Measurements from ENCODE around the gene CDCP2.
"Not testable (repeated sequence)": the region's sequence is repeated elsewhere in the genome, so short reads cannot be mapped to it uniquely, and the experiment has no call there.

Gene CDCP2

GRCh38 chr1:54114001-54114400 lies 38.8 kb downstream of the CDCP2 start:
- no peak for DNase-seq

GRCh38 chr1:54112705-54113368 lies 40.0 kb downstream of the CDCP2 start:
- no peak for DNase-seq

- no peak for DNase-seq
Observed at GRCh38 chr1:54112027-54112426, 40.8 kb downstream of the CDCP2 start.

- DNase-seq = no peak
Observed at GRCh38 chr1:54111624-54112023, 41.2 kb downstream of the CDCP2 start.

- no peak for DNase-seq
Observed at GRCh38 chr1:54110996-54111395, 41.8 kb downstream of the CDCP2 start.

- no peak for DNase-seq
Observed at GRCh38 chr1:54109129-54110090, 43.4 kb downstream of the CDCP2 start.

GRCh38 chr1:54108156-54108555 lies 44.6 kb downstream of the CDCP2 start:
- DNase-seq = no peak

- peak in 1 of 3 experiments; percentile 5 for DNase-seq
Observed at GRCh38 chr1:54107131-54107530, 45.7 kb downstream of the CDCP2 start.

GRCh38 chr1:54105736-54106269 lies 47.0 kb downstream of the CDCP2 start:
- no peak for DNase-seq

- DNase-seq = no peak
Observed at GRCh38 chr1:54105080-54105479, 47.7 kb downstream of the CDCP2 start.

GRCh38 chr1:54104613-54105012 lies 48.2 kb downstream of the CDCP2 start:
- DNase-seq = not testable (repeated sequence)

- DNase-seq = no peak
Observed at GRCh38 chr1:54103414-54103813, 49.4 kb downstream of the CDCP2 start.

- no peak for DNase-seq
Observed at GRCh38 chr1:54100500-54100899, 52.3 kb downstream of the CDCP2 start.

GRCh38 chr1:54099061-54099610 lies 53.7 kb downstream of the CDCP2 start:
- DNase-seq = no peak

- no peak for DNase-seq
Observed at GRCh38 chr1:54096877-54097240, 55.9 kb downstream of the CDCP2 start.

- no peak for DNase-seq
Observed at GRCh38 chr1:54096227-54096876, 56.4 kb downstream of the CDCP2 start.

- DNase-seq = peak in 2 of 3 experiments; percentile 57 to 87
Observed at GRCh38 chr1:54095546-54096226, 57.1 kb downstream of the CDCP2 start.

- not testable (repeated sequence) for DNase-seq
Observed at GRCh38 chr1:54094730-54095105, 58.1 kb downstream of the CDCP2 start.

GRCh38 chr1:54094001-54094729 lies 58.6 kb downstream of the CDCP2 start:
- DNase-seq = no peak

GRCh38 chr1:54091666-54092065 lies 61.1 kb downstream of the CDCP2 start:
- no peak for DNase-seq

GRCh38 chr1:54088385-54088784 lies 64.4 kb downstream of the CDCP2 start:
- DNase-seq = no peak

GRCh38 chr1:54086754-54087153 lies 66.0 kb downstream of the CDCP2 start:
- no peak for DNase-seq

Data from NCI-H1417 (cell line).